PC-9 (cell line): ENCODE measurements around the gene IDH3B. TPM values are rescaled to one million over a fixed set of nuclear protein-coding genes. Genes with fewer than 3 reads are reported as not detected.

Source experiments
- BruUV-seq: library from RNA; stranded (reverse); fragments of 400-500 nt; replicated peaks from 2 replicates; lab custom pipeline; 2021; lab: Mats Ljungman, UMichigan
- CTCF ChIA-PET: fragments of 300-600 bp; sonication (Branson Sonifier 250); formaldehyde crosslinking; loops from one replicate; lab custom pipeline; 2022; ENCODE audit warnings: antibody characterized with exemption; lab: Charles Lee
- POLR2A ChIA-PET: fragments of 300-600 bp; sonication (Branson Sonifier 250); formaldehyde crosslinking; loops from one replicate; lab custom pipeline; 2022; ENCODE audit warnings: antibody characterized with exemption; ENCODE audit not compliant: unreplicated experiment; lab: Charles Lee
- DNase-seq, 2 experiments: peaks; one replicate each; pipeline versions ENCODE4 v3.0.0 to v3.0.0-alpha.2; 2015 to 2022; ENCODE audit warnings: mixed read lengths in 1 of 2
- H2AFZ ChIP-seq: fragments of 200-600 bp; sonication (generic); 2 replicates; pipeline ENCODE4 v1.8.1; 2017; ENCODE audit warnings: antibody characterized with exemption
- H3F3A ChIP-seq: fragments of 200-600 bp; sonication (generic); 2 replicates; pipeline ENCODE4 v1.8.1; 2017; ENCODE audit warnings: antibody characterized with exemption, mild to moderate bottlenecking, low read depth; ENCODE audit not compliant: insufficient read depth
- H3K27ac ChIP-seq: fragments of 200-600 bp; sonication (generic); 2 replicates; pipeline ENCODE4 v1.6.1; 2016; ENCODE audit warnings: mixed run types
- H3K27me3 ChIP-seq: fragments of 200-600 bp; sonication (generic); 2 replicates; pipeline ENCODE4 v1.6.1; 2016; ENCODE audit warnings: low read depth, mixed run types; ENCODE audit not compliant: insufficient read depth
- H3K36me3 ChIP-seq: fragments of 200-600 bp; sonication (generic); 2 replicates; pipeline ENCODE4 v1.6.1; 2016; ENCODE audit warnings: low read depth, mixed run types
- H3K4me1 ChIP-seq: fragments of 200-600 bp; sonication (generic); replicated peaks from 2 replicates; pipeline ENCODE4 v1.6.1; 2016; ENCODE audit warnings: mixed run types; ENCODE audit not compliant: insufficient read depth
- H3K4me2 ChIP-seq: fragments of 200-600 bp; sonication (generic); 2 replicates; pipeline ENCODE4 v1.6.1; 2017; ENCODE audit warnings: mixed run types
- H3K4me3 ChIP-seq: fragments of 200-600 bp; sonication (generic); 2 replicates; pipeline ENCODE4 v1.6.1; 2016; ENCODE audit warnings: mixed run types
- H3K79me2 ChIP-seq: fragments of 200-600 bp; sonication (generic); 2 replicates; pipeline ENCODE4 v1.6.1; 2017; ENCODE audit warnings: low read depth, mixed run types
- H3K9me2 ChIP-seq: fragments of 200-600 bp; sonication (generic); 2 replicates; pipeline ENCODE4 v1.8.1; 2017; ENCODE audit warnings: mild to moderate bottlenecking; ENCODE audit not compliant: insufficient read depth
- H3K9me3 ChIP-seq: fragments of 200-600 bp; sonication (generic); 2 replicates; pipeline ENCODE4 v1.8.1; 2016; ENCODE audit warnings: low read depth; ENCODE audit not compliant: insufficient read depth
- H4K20me1 ChIP-seq: fragments of 200-600 bp; sonication (generic); 2 replicates; pipeline ENCODE4 v1.8.1; 2017; ENCODE audit not compliant: insufficient read depth
- EZH2 ChIP-seq: fragments of 200-600 bp; sonication (generic); IDR thresholded peaks from 2 replicates; pipeline ENCODE4 v1.8.0; 2017; ENCODE audit warnings: antibody characterized with exemption, low read depth
- intact Hi-C: fragments of 100-400 bp; cut with micrococcal nuclease; formaldehyde crosslinking; loops from one replicate; pipeline ENCODE4 v1.10.0; 2022; ENCODE audit not compliant: unreplicated experiment
- microRNA-seq: library from miRNA; unstranded; fragments of <30 nt; microRNA quantifications from one replicate; pipeline ENCODE4 v1.2.0, GENCODE V29; 2021; ENCODE audit warnings: borderline number of aligned reads, borderline replicate concordance
- total RNA-seq: library from RNA; stranded (reverse); gene quantifications from 2 replicates; pipeline ENCODE4 v1.2.3, GENCODE V29; 2021
- TF ChIP-seq, protein P1 (sequence below): fragments of 200-600 bp; sonication (generic); conservative IDR thresholded peaks from 2 replicates; pipeline ENCODE4 v1.6.1; 2017; ENCODE audit warnings: mixed run types, antibody characterized with exemption, mild to moderate bottlenecking, moderate library complexity

IDH3B gene
- total RNA-seq, 1 experiment from 2014 or later = 144 TPM

- intact Hi-C loops = no loop called here
- no peaks in the 10 kb centered on the region for H3F3A ChIP-seq
- BruUV-seq = no TSS peak
- H2AFZ ChIP-seq = no peak overlapping the region
- TF ChIP-seq EZH2 = no peak
- TF ChIP-seq, protein P1, sequence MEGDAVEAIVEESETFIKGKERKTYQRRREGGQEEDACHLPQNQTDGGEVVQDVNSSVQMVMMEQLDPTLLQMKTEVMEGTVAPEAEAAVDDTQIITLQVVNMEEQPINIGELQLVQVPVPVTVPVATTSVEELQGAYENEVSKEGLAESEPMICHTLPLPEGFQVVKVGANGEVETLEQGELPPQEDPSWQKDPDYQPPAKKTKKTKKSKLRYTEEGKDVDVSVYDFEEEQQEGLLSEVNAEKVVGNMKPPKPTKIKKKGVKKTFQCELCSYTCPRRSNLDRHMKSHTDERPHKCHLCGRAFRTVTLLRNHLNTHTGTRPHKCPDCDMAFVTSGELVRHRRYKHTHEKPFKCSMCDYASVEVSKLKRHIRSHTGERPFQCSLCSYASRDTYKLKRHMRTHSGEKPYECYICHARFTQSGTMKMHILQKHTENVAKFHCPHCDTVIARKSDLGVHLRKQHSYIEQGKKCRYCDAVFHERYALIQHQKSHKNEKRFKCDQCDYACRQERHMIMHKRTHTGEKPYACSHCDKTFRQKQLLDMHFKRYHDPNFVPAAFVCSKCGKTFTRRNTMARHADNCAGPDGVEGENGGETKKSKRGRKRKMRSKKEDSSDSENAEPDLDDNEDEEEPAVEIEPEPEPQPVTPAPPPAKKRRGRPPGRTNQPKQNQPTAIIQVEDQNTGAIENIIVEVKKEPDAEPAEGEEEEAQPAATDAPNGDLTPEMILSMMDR = no peak
- ChIA-PET CTCF (interaction anchor here (0.6 kb wide), 1 partner anchor 1774 kb away, joined by 9 read pairs; no protein-coding TSS in a partner anchor), POLR2A (no interaction called here)
- no peaks in the 10 kb centered on the region for H3K79me2 ChIP-seq
- H3K4me3 ChIP-seq = no peak overlapping the region
- no peaks in the 10 kb centered on the region for H3K36me3 ChIP-seq
- H3K27me3 ChIP-seq = peaks cover 52% of the 10 kb centered on the region
- H4K20me1 ChIP-seq = no peaks in the 10 kb centered on the region
- H3K4me1 ChIP-seq = no peaks in the 10 kb centered on the region
- H3K9me2 ChIP-seq = no peaks in the 10 kb centered on the region
- 0 out of 2 replicates have a peak, but pooled peaks cover 3% of the 10 kb centered on the region for H3K9me3 ChIP-seq
- DNase-seq = no peak
- no peak overlapping the region for H3K4me2 ChIP-seq
- no peak overlapping the region for H3K27ac ChIP-seq
These were observed 51.9 kb downstream of the IDH3B start for GRCh38 chr20:2612073-2612472.

DNA sequence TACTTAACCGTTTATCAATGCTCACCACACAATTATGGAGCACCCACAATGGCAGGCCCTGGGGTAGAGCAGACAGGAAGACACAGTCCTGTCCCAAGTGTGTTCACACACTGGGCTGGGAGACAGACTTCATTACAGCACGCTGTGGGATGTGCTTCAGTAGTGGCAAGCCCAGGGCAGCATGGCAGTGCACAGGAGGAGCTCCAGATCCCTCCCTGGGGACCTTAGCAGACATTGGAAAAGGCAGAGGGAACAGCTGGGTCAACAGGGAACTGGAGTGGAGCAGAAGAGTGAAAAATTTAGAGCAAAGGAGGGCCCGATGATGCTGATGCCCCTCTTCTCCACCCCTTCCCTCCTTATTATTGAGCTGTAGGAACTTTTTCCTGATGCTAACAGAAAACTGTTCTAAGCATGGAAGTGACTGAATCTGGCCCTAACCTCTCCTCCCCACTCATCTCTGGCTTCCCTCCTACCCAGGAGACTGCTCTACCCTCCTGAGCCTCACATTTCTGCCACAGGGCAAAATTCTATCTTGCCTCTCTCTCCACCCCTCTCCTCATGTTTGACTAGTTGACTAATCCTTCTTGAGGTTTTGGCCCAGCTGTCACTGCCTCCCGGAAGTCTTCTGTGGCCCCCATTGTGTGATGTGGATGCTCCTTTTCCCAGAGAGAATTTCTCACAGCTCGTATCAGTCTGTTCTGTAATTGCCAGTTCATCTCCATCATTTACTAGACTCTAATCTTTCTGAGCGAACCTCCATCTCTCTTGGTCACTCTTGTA is 52.9 kb downstream of the IDH3B start:
- TF ChIP-seq EZH2 = no peak
- TF ChIP-seq, protein P1 = no peak
- ChIA-PET POLR2A (interaction anchor here (0.6 kb wide), 1 partner anchor 1092 kb away, joined by 3 read pairs; no protein-coding TSS in a partner anchor), CTCF (no interaction called here)
- Histone ChIP-seq H4K20me1 (no peaks in the 10 kb centered on the region), H3K27ac (no peak overlapping the region), H3K36me3 (no peaks in the 10 kb centered on the region), H3F3A (no peaks in the 10 kb centered on the region), H3K27me3 (peaks cover 47% of the 10 kb centered on the region), H2AFZ (no peak overlapping the region), H3K4me1 (no peaks in the 10 kb centered on the region), H3K4me3 (no peak overlapping the region), H3K9me3 (peaks cover 4% of the 10 kb centered on the region; the same call in 1 of the 2 replicates), H3K9me2 (no peaks in the 10 kb centered on the region), H3K79me2 (no peaks in the 10 kb centered on the region), H3K4me2 (no peak overlapping the region)
- BruUV-seq = no TSS peak
- intact Hi-C loops = no loop called here
- no peak for DNase-seq

- no peak overlapping the region for H2AFZ ChIP-seq
- peaks cover 40% of the 10 kb centered on the region for H3K27me3 ChIP-seq
- no peaks in the 10 kb centered on the region for H3K36me3 ChIP-seq
- H3K4me1 ChIP-seq = no peaks in the 10 kb centered on the region
- H3K79me2 ChIP-seq = no peaks in the 10 kb centered on the region
- no peaks in the 10 kb centered on the region for H3K9me2 ChIP-seq
- ChIA-PET CTCF (no interaction called here), POLR2A (no interaction called here)
- no peak overlapping the region for H3K4me2 ChIP-seq
- no peak for TF ChIP-seq EZH2
- TF ChIP-seq, protein P1 = no peak
- intact Hi-C loops = no loop called here
- H3K4me3 ChIP-seq = no peak overlapping the region
- DNase-seq = no peak
- peaks cover 9% of the 10 kb centered on the region; the same call in 1 of the 2 replicates for H3K9me3 ChIP-seq
- BruUV-seq = no TSS peak
- no peaks in the 10 kb centered on the region for H3F3A ChIP-seq
- no peak overlapping the region for H3K27ac ChIP-seq
- no peaks in the 10 kb centered on the region for H4K20me1 ChIP-seq
These were observed 53.7 kb downstream of the IDH3B start for GRCh38 chr20:2610326-2610725.

Small RNA genes within 50 kb of the gene (microRNA-seq; reads per million reads assigned to microRNA genes)
- 45.1 reads per million, percentile 42 among the genes with 10 or more reads in this experiment for gene MIR1292

Other genes with a start within 250 kb of the IDH3B start
- 310 and 349 TPM in 2 replicates for gene SNRPB, start 193.4 kb downstream of the IDH3B start, total RNA-seq
- 10.0 and 11.9 TPM in 2 replicates for gene ZNF343, start 155.3 kb downstream of the IDH3B start, total RNA-seq
- not detected in 2 replicates for gene TMC2, start 127.6 kb downstream of the IDH3B start, total RNA-seq
- 194 and 210 TPM in 2 replicates for gene NOP56, start 11.6 kb downstream of the IDH3B start, total RNA-seq
- gene EBF4, start 28.6 kb upstream of the IDH3B start, total RNA-seq = 4.9 and 5.1 TPM in 2 replicates
- not detected in 2 replicates for gene CPXM1, start 136.4 kb upstream of the IDH3B start, total RNA-seq
- gene C20orf141, start 150.8 kb upstream of the IDH3B start, total RNA-seq = not detected in 2 replicates
- not detected in 2 replicates for gene TMEM239, start 152.1 kb upstream of the IDH3B start, total RNA-seq
- 47.9 and 60.1 TPM in 2 replicates for gene PCED1A, start 176.4 kb upstream of the IDH3B start, total RNA-seq
- gene VPS16, start 176.5 kb upstream of the IDH3B start, total RNA-seq = 21.5 and 31.9 TPM in 2 replicates
- 36.6 and 48.8 TPM in 2 replicates for gene PTPRA, start 209.3 kb upstream of the IDH3B start, total RNA-seq